Osteoblast (primary cell): ENCODE data around the gene SCARF2. TPM values are rescaled to one million over a fixed set of nuclear protein-coding genes. Genes with fewer than 3 reads are reported as not detected.
A peak's percentile ranks its signal among the peaks of the same experiment; 100 is the strongest.
"Not testable (repeated sequence)": the region's sequence is repeated elsewhere in the genome, so short reads cannot be mapped to it uniquely, and the experiment has no call there.

Experiments
- DNase-seq: peaks from one replicate; pipeline ENCODE4 v3.0.0; 2011; ENCODE audit warnings: low spot score, mixed read lengths; ENCODE audit not compliant: insufficient read length; ENCODE audit errors: missing footprints
- H2AFZ ChIP-seq: 2 replicates; pipeline ENCODE4 v1.6.0; 2011; ENCODE audit warnings: mild to moderate bottlenecking, low read length
- H3K27ac ChIP-seq: 2 replicates; pipeline ENCODE4 v1.5.1; 2011; ENCODE audit warnings: mild to moderate bottlenecking, low read depth, low read length, moderate library complexity
- H3K27me3 ChIP-seq: 2 replicates; pipeline ENCODE4 v1.6.0; 2012; ENCODE audit warnings: mild to moderate bottlenecking, control low read depth, inconsistent platforms, low read length, moderate library complexity; ENCODE audit not compliant: insufficient read depth
- H3K36me3 ChIP-seq: 2 replicates; pipeline ENCODE4 v1.5.1; 2011; ENCODE audit warnings: mild to moderate bottlenecking, low read length, control low read depth, moderate library complexity; ENCODE audit not compliant: insufficient read depth
- H3K4me1 ChIP-seq: 2 replicates; pipeline ENCODE4 v1.5.1; 2011; ENCODE audit warnings: mild to moderate bottlenecking, low read length, control low read depth, moderate library complexity; ENCODE audit not compliant: insufficient read depth
- H3K4me2 ChIP-seq: 2 replicates; pipeline ENCODE4 v1.6.0; 2011; ENCODE audit warnings: mild to moderate bottlenecking, low read length; ENCODE audit not compliant: insufficient read depth
- H3K4me3 ChIP-seq: fragments of 200-600 bp; sonication (generic); 3 replicates; pipeline ENCODE4 v1.5.1; 2012; ENCODE audit warnings: mild to moderate bottlenecking, low read length, inconsistent platforms; ENCODE audit not compliant: insufficient read depth
- H3K79me2 ChIP-seq: 2 replicates; pipeline ENCODE4 v1.6.0; 2012; ENCODE audit warnings: mild to moderate bottlenecking, low read length, control low read depth, inconsistent platforms; ENCODE audit not compliant: insufficient read depth
- H3K9me3 ChIP-seq: 2 replicates; pipeline ENCODE4 v1.5.1; 2011; ENCODE audit warnings: low read depth, low read length, control low read depth
- H4K20me1 ChIP-seq: 2 replicates; pipeline ENCODE4 v1.6.0; 2012; ENCODE audit warnings: mild to moderate bottlenecking, low read length, control low read depth; ENCODE audit not compliant: insufficient read depth
- total RNA-seq: library from RNA; depleted of rRNA; stranded (reverse); fragments of >200 nt; gene quantifications from 2 replicates; pipeline ENCODE4 v1.2.3, GENCODE V29; 2012
- TF ChIP-seq, protein P1 (sequence below): IDR thresholded peaks from 2 replicates; pipeline ENCODE4 v1.5.1; 2011; ENCODE audit warnings: mild to moderate bottlenecking, low read depth, low read length, moderate library complexity; ENCODE audit errors: extremely low read depth

The SCARF2 gene
- total RNA-seq, 1 donor, result 23.9 TPM

GRCh38 chr22:20393705-20394476 lies 43.7 kb downstream of the SCARF2 start, which contains the start of gene ZNF74:
Gene ZNF74, plus strand, starts transcription at chr22:20394151. Its CDS starts 478 bp downstream, at chr22:20394629.
- H3K9me3 ChIP-seq, result no peaks in the 10 kb centered on the region

DNA sequence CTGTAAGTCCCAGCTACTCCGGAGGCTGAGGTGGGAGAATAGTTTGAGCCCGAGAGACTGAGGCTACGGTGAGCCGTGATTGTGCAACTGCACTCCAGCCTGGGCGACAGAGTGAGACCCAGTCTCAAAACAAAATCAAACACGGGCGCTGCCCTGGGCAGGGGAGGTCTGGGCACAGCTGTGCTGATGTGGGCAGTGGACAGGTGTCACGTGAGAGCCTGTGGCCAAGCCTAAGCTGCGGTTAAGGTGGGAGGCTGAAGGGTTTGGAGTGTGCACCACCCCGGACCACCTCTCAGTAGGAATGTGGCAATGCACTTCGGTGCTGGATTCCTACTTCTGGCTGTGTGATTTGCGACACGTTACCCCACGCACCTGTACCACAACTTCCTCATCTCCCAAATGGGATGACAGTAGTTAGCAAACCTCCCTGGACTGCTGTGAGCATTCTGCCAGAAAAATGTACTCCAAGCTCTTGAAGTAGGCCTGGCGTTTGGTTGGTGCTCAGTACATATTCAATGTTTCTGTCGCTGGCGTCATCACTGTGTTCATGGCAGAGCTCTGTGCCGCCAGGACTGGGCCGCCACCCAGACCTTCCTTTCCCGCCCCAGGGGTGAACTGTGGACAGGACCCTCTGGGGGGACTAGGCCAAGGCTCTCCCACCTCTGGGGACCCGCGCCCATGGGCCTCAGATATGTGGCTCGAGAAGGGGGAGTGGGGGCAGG lies 44.5 kb downstream of the SCARF2 start:
- Histone ChIP-seq H4K20me1 (peaks cover 3% of the 10 kb centered on the region), H3K9me3 (no peaks in the 10 kb centered on the region), H3K79me2 (peaks cover 15% of the 10 kb centered on the region), H3K36me3 (no peaks in the 10 kb centered on the region), H2AFZ (peak overlapping the region; percentile 99), H3K27ac (peak overlapping the region; percentile 54), H3K4me2 (peak overlapping the region; percentile 95), H3K27me3 (no peaks in the 10 kb centered on the region), H3K4me3 (peak overlapping the region; percentile 93), H3K4me1 (peaks cover 9% of the 10 kb centered on the region)
- TF ChIP-seq, protein P1, sequence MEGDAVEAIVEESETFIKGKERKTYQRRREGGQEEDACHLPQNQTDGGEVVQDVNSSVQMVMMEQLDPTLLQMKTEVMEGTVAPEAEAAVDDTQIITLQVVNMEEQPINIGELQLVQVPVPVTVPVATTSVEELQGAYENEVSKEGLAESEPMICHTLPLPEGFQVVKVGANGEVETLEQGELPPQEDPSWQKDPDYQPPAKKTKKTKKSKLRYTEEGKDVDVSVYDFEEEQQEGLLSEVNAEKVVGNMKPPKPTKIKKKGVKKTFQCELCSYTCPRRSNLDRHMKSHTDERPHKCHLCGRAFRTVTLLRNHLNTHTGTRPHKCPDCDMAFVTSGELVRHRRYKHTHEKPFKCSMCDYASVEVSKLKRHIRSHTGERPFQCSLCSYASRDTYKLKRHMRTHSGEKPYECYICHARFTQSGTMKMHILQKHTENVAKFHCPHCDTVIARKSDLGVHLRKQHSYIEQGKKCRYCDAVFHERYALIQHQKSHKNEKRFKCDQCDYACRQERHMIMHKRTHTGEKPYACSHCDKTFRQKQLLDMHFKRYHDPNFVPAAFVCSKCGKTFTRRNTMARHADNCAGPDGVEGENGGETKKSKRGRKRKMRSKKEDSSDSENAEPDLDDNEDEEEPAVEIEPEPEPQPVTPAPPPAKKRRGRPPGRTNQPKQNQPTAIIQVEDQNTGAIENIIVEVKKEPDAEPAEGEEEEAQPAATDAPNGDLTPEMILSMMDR, result no peak
- DNase-seq, result no peak

More at GRCh38 chr22:20393705-20394476, 43.7 kb downstream of the SCARF2 start, which contains the start of gene ZNF74:
- peak within 1 kb of the TSS; percentile 93 for H3K4me3 ChIP-seq
- no peaks in the 10 kb centered on the region for H3K36me3 ChIP-seq
- DNase-seq, result peak; percentile 98
- peak within 1 kb of the TSS; percentile 54 for H3K27ac ChIP-seq
- peak within 1 kb of the TSS; percentile 95 for H3K4me2 ChIP-seq
- H2AFZ ChIP-seq, result peak within 1 kb of the TSS; percentile 99
- H4K20me1 ChIP-seq, result peaks cover 3% of the 10 kb centered on the region
- no peaks in the 10 kb centered on the region for H3K27me3 ChIP-seq
- TF ChIP-seq, protein P1, result no peak
- peaks cover 9% of the 10 kb centered on the region for H3K4me1 ChIP-seq
- H3K79me2 ChIP-seq, result peaks cover 15% of the 10 kb centered on the region

DNA sequence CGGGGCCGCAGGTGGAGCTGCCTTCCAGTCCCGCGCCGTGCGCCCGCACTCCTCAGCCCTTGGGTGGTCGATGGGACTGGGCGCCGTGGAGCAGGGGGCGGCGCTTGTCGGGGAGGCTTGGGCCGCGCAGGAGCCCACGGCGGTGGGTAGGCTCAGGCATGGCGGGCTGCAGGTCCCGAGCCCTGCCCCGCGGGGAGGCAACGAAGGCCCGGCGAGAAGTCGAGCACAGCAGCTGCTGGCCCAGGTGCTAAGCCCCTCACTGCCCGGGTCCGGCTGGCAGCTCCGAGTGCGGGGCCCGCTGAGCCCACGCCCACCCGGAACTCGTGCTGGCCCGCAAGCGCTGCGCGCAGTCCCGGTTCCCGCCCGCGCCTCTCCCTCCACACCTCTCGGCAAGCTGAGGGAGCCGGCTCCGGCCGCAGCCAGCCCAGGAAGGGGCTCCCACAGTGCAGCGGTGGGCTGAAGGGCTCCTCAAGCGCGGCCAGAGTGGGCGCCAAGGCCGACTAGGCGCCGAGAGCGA lies 45.2 kb downstream of the SCARF2 start:
- H3K36me3 ChIP-seq, DNase-seq, H3K4me1 ChIP-seq, H3K9me3 ChIP-seq, H3K4me2 ChIP-seq, H2AFZ ChIP-seq, H3K4me3 ChIP-seq, H4K20me1 ChIP-seq, H3K27ac ChIP-seq, H3K27me3 ChIP-seq: not testable (repeated sequence)
- H3K79me2 ChIP-seq, result peaks cover 11% of the 10 kb centered on the region

DNA sequence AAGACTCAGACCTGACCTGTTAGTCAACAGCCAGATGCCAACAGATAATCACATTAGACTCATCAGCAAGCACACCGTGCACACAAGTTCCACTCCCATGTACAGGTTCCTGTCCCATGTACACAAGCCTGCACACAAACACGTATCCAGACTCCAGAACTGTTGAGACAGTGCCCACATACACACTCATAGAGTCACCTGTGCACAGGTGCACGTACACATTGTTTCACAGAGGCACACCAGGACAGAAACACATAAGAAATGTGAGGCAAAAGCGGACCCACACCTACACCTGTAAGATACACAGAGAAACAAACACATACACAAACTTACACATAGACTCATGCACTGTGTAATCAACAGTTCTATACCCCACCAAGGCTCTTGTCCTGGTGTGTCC lies 46.4 kb downstream of the SCARF2 start:
- H3K36me3 ChIP-seq, result no peaks in the 10 kb centered on the region
- H3K27me3 ChIP-seq, result peaks cover 6% of the 10 kb centered on the region
- H3K4me1 ChIP-seq, result peaks cover 4% of the 10 kb centered on the region
- no peak overlapping the region for H2AFZ ChIP-seq
- H4K20me1 ChIP-seq, result no peaks in the 10 kb centered on the region
- peaks cover 8% of the 10 kb centered on the region for H3K79me2 ChIP-seq
- H3K4me2 ChIP-seq, result no peak overlapping the region
- H3K4me3 ChIP-seq, result no peak overlapping the region
- TF ChIP-seq, protein P1, result no peak
- H3K27ac ChIP-seq, result no peak overlapping the region
- no peak for DNase-seq
- H3K9me3 ChIP-seq, result no peaks in the 10 kb centered on the region
